Lower leg skin (tissue), 4 donors: ENCODE results near the gene RHEBL1. TPM values are rescaled to one million over a fixed set of nuclear protein-coding genes. Genes with fewer than 3 reads are reported as not detected.
"Not testable (repeated sequence)": the region's sequence is repeated elsewhere in the genome, so short reads cannot be mapped to it uniquely, and the experiment has no call there.

Experiments used
- DNase-seq, 2 donors: peaks; one replicate each; pipeline ENCODE4 v3.0.0-alpha.2; 2019; ENCODE audit warnings: low spot score in 2 of 2
- H3K4me3 ChIP-seq: fragments of 200-600 bp; sonication (generic); 2 replicates; pipeline ENCODE4 v1.5.1; 2017; ENCODE audit warnings: mild to moderate bottlenecking, low read depth; ENCODE audit not compliant: poor library complexity, severe bottlenecking
- CTCF ChIP-seq, 3 donors: fragments of 450-650 bp; IDR thresholded peaks; one replicate each; pipeline ENCODE4 v1.5.1; 2016; ENCODE audit warnings: antibody characterized with exemption in 3 of 3, mild to moderate bottlenecking in 3 of 3, moderate library complexity in 2 of 3
- POLR2A ChIP-seq, 2 donors: fragments of 450-650 bp; IDR thresholded peaks; one replicate each; pipeline ENCODE4 v1.6.1; 2016 to 2017; ENCODE audit warnings: antibody characterized with exemption in 2 of 2, mild to moderate bottlenecking in 1 of 2, moderate library complexity in 1 of 2
- WGBS, 2 donors: methylation state at CpG; one replicate each; pipeline ENCODE4 v1.1.5; 2018; 5-methylcytosine and 5-hydroxymethylcytosine counted together
- intact Hi-C: fragments of 100-400 bp; cut with DNase I; formaldehyde crosslinking; loops from one replicate; pipeline ENCODE4 v1.15.0; 2023; ENCODE audit warnings: low total_unique reads
- total RNA-seq, 4 donors: library from RNA; depleted of rRNA; stranded (reverse); fragments of >200 nt; gene quantifications; one replicate each; pipeline ENCODE4 v1.1.0, GENCODE V29; 2016

RHEBL1 gene
- total RNA-seq, 4 donors from 2014 or later = 1.4 to 2.1 (median 1.9) TPM

GRCh38 chr12:49064767-49065152 lies 5.0 kb downstream of the RHEBL1 start:
- TF ChIP-seq CTCF (IDR thresholded peaks at IDR 0.05) = no peak
- no peak for TF ChIP-seq POLR2A (IDR thresholded peaks at IDR 0.05)
- H3K4me3 ChIP-seq = no peak overlapping the region
- no peak for DNase-seq
- intact Hi-C loops = no loop called here
- 91 to 92% methylated on average over 5 of the region's 5 CpGs for WGBS, 2 donors

DNA sequence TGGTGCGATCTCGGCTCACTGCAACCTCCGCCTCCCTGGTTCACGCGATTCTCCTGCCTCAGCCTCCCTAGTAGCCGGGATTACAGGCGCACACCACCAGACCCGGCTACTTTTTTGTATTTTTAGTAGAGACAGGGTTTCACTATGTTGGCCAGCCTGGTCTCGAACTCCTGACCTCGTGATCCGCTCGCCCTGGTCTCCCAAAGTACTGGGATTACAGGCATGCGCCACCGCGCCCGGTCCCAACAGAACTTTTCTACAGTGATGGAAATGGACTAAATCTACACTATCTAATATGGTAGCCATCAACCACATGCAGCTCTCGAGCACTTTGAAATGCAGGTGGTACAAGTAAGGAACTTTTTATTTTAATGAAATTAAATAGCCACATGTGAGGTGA lies 7.9 kb downstream of the RHEBL1 start:
- 88% methylated on average over 17 of the region's 17 CpGs for WGBS, 2 donors
- H3K4me3 ChIP-seq, DNase-seq, intact Hi-C loops: not testable (repeated sequence)

DNA sequence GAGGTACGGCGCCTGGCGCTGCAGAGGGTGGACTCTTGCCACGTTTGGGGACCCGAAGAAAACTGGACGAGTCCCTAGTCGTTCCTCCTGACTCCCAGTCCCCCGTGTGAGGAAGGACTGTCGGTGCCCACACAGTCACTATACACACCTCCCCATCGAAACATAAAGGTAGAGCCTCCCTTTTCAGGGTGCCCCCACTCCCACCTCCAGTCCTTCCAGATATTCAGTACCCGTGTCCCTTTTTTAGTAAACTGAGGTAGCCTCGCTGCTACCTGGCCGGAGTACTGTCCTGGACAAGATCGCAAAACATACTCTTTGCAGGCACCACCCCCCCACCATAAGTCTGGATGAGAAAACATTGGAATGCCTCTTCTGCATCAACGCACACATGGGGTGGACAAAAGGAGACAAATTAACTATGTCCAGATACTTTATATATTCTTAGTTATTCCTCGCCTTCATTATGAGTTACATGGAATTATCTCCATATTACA lies 8.6 kb downstream of the RHEBL1 start:
- intact Hi-C loops = no loop called here
- WGBS, 2 donors = 6% methylated on average over 16 of the region's 16 CpGs
- peak overlapping the region; percentile 96 for H3K4me3 ChIP-seq
- TF ChIP-seq CTCF (IDR thresholded peaks at IDR 0.05) = no peak
- TF ChIP-seq POLR2A (IDR thresholded peaks at IDR 0.05) = no peak
- DNase-seq = no peak

- intact Hi-C loops = no loop called here
- peak; percentile 86 to 97 for DNase-seq
- H3K4me3 ChIP-seq = peak within 1 kb of the TSS; percentile 96
- peak in 1 of 2 donors; percentile 17 for TF ChIP-seq POLR2A (IDR thresholded peaks at IDR 0.05)
- TF ChIP-seq CTCF (IDR thresholded peaks at IDR 0.05) = peak in 1 of 3 donors; percentile 41
- 1% methylated on average over 45 to 46 of the region's 74 CpGs for WGBS, 2 donors
Measured at GRCh38 chr12:49060237-49061156, 9.3 kb downstream of the RHEBL1 start, which contains the start of gene KMT2D. TSS of gene KMT2D (minus strand) at chr12:49060794. CDS start at chr12:49055324, 5,470 bp downstream.

DNA sequence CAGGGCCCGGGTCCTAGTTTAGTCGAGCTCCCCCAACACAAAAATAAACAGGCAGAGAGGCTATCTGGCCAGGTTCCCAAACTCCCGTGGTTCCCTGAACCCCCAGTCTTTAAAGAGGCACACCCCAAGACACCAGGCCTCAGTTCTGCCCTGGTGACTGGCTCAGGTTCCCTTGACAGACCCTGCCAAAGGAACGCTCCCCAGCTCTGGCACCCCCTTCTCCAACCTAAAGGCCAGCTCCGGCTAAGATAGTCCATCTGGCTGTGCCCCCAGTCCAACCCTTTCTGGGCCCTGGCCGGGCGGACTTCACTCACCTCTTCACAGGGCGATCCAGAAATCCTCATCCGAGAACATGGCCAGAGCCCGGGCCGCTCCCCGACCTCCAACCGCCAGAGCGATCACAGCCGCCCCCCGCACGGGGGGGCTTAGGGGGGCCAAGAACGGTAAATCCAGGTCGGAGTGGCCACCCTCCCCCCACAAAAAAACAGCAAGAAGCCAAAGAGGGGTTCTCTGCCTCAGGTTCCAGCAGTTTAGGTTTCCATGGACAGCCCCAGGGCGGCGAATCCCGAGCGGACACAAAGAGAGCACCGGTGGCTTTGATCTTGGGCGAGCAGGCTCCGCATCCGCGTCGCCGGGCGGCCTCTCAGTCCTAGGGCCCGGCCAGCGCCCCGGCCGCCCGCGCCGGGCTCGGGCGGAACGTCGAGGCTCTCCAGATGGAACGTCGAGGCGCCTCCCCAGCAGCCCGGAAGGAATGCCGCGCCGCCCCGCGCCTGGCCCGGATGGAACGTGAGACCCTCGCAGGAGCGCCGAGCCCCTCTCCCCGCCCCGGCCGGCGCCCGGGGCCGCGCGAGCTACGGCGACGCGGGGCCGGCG lies 10.2 kb downstream of the RHEBL1 start:
- intact Hi-C loops = no loop called here
- H3K4me3 ChIP-seq = peak overlapping the region; percentile 96
- 1% methylated on average over 22 to 48 of the region's 70 CpGs for WGBS, 2 donors
- TF ChIP-seq POLR2A (IDR thresholded peaks at IDR 0.05) = no peak
- no peak for TF ChIP-seq CTCF (IDR thresholded peaks at IDR 0.05)
- DNase-seq = peak in 1 of 2 donors; percentile 89

DNA sequence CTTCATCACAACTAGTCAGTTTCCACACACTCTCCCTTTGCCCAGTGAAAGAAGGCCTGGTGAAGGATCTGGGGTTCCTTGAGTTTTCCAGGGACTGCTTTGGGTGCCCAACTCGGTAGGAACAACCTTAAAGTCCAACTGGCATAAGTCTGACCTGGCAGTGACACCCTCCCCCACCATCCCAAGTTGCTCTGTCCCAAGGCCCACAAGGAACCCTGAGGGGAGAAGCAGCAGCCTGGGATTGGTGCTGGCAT lies 10.8 kb downstream of the RHEBL1 start:
- DNase-seq = no peak
- TF ChIP-seq POLR2A (IDR thresholded peaks at IDR 0.05) (no peak), CTCF (IDR thresholded peaks at IDR 0.05) (no peak)
- intact Hi-C loops = no loop called here
- 0% methylated on average over 1 of the region's 1 CpG for WGBS, 2 donors
- H3K4me3 ChIP-seq = peak overlapping the region; percentile 96
